H1 (cell line): ENCODE data around the gene SLC2A8. TPM values are rescaled to one million over a fixed set of nuclear protein-coding genes. Genes with fewer than 3 reads are reported as not detected.

Source experiments
- CTCF ChIA-PET: fragments of 300-600 bp; sonication (Branson Sonifier 250); formaldehyde crosslinking; loops from one replicate; lab custom pipeline; 2021; ENCODE audit not compliant: partially characterized antibody; lab: Charles Lee
- POLR2A ChIA-PET: fragments of 300-600 bp; sonication (Branson Sonifier 250); formaldehyde crosslinking; loops from one replicate; lab custom pipeline; 2021; ENCODE audit warnings: inconsistent platforms; ENCODE audit not compliant: partially characterized antibody; lab: Charles Lee
- DNase-seq, 2 experiments: peaks; one replicate each; pipeline versions ENCODE4 v3.0.0 to v3.0.0-alpha.2; 2010 to 2022; ENCODE audit warnings: low spot score in 2 of 2, low read depth in 1 of 2, mixed read lengths in 1 of 2
- FAIRE-seq: peaks from 2 replicates; lab custom pipeline; 2011; peaks lifted over from hg19 to GRCh38; lab: Jason Lieb, UNC
- H2AFZ ChIP-seq: 2 replicates; pipeline ENCODE4 v1.8.1; 2012; ENCODE audit warnings: low read length, inconsistent platforms
- H2AK5ac ChIP-seq: 2 replicates; pipeline ENCODE4 v1.6.1; 2013; ENCODE audit warnings: low read depth, low read length
- H2BK120ac ChIP-seq: replicated peaks from 2 replicates; pipeline ENCODE3; 2013; ENCODE audit warnings: low read depth, low read length, inconsistent platforms
- H2BK12ac ChIP-seq: 2 replicates; pipeline ENCODE4 v1.6.1; 2013; ENCODE audit warnings: low read depth, low read length
- H2BK15ac ChIP-seq: 2 replicates; pipeline ENCODE4 v1.6.1; 2013; ENCODE audit warnings: low read length
- H2BK20ac ChIP-seq: 2 replicates; pipeline ENCODE4 v1.6.1; 2013; ENCODE audit warnings: low read length
- H2BK5ac ChIP-seq: 2 replicates; pipeline ENCODE4 v1.6.1; 2013; ENCODE audit warnings: low read depth, low read length
- H3K14ac ChIP-seq: 2 replicates; pipeline ENCODE4 v1.6.1; 2013; ENCODE audit warnings: inconsistent platforms; ENCODE audit not compliant: insufficient read length
- H3K18ac ChIP-seq: 2 replicates; pipeline ENCODE4 v1.6.1; 2013; ENCODE audit warnings: low read length; ENCODE audit errors: extremely low read depth
- H3K23ac ChIP-seq: 2 replicates; pipeline ENCODE4 v1.6.1; 2013; ENCODE audit warnings: inconsistent platforms; ENCODE audit not compliant: insufficient read length
- H3K23me2 ChIP-seq: 2 replicates; pipeline ENCODE4 v1.6.1; 2013; ENCODE audit warnings: low read depth, low read length
- H3K27ac ChIP-seq: 2 replicates; pipeline ENCODE4 v1.6.1; 2011; ENCODE audit warnings: low read depth, low read length, inconsistent platforms
- H3K27me3 ChIP-seq, 4 experiments: replicated peaks in 1 of 4; 1 replicate in 1 of 4; 2 replicates in 3 of 4; pipeline versions ENCODE4 v1.6.1 to v1.8.1; 2011 to 2013; ENCODE audit warnings: low read length in 3 of 4, mild to moderate bottlenecking in 3 of 4, inconsistent platforms in 2 of 4, mixed read lengths in 2 of 4, moderate library complexity in 1 of 4; ENCODE audit not compliant: control insufficient read depth in 3 of 4, insufficient read depth in 3 of 4; ENCODE audit errors: extremely low read depth in 1 of 4
- H3K36me3 ChIP-seq, 4 experiments: 2 replicates each; pipeline versions ENCODE4 v1.6.1 to v1.8.1; 2011 to 2013; ENCODE audit warnings: mild to moderate bottlenecking in 4 of 4, low read length in 3 of 4, moderate library complexity in 2 of 4, control low read depth in 1 of 4, inconsistent platforms in 1 of 4; ENCODE audit not compliant: insufficient read depth in 4 of 4, control insufficient read depth in 2 of 4
- H3K4ac ChIP-seq: replicated peaks from 2 replicates; pipeline ENCODE3; 2013; ENCODE audit warnings: low read length, low read depth, mixed read lengths, inconsistent platforms; ENCODE audit not compliant: insufficient read length
- H3K4me1 ChIP-seq, 4 experiments: replicated peaks in 1 of 4; 1 replicate in 1 of 4; 2 replicates in 3 of 4; pipeline versions ENCODE4 v1.6.1 to v1.8.1; 2011 to 2013; ENCODE audit warnings: low read length in 3 of 4, inconsistent platforms in 2 of 4, mixed read lengths in 1 of 4; ENCODE audit not compliant: insufficient read depth in 4 of 4, control insufficient read depth in 3 of 4
- H3K4me2 ChIP-seq, 2 experiments: 2 replicates each; pipeline versions ENCODE4 v1.6.1 to v1.8.1; 2011 to 2013; ENCODE audit warnings: low read depth in 2 of 2, low read length in 2 of 2, control low read depth in 1 of 2, inconsistent platforms in 1 of 2, mild to moderate bottlenecking in 1 of 2; ENCODE audit not compliant: insufficient read depth in 1 of 2
- H3K4me3 ChIP-seq, 4 experiments: fragments of 200-600, 300-600 bp in 1 of 4; sonication (generic), shearing (Covaris generic), sonication (Bioruptor Twin) in 1 of 4; 2 replicates each; pipeline versions ENCODE4 v1.5.1 to v1.8.1; 2011 to 2016; ENCODE audit warnings: low read length in 4 of 4, low read depth in 3 of 4, control low read depth in 2 of 4, inconsistent platforms in 2 of 4, mild to moderate bottlenecking in 2 of 4, mixed read lengths in 1 of 4, moderate library complexity in 1 of 4; ENCODE audit not compliant: insufficient read depth in 2 of 4; ENCODE audit errors: extremely low read depth in 1 of 4
- H3K56ac ChIP-seq: replicated peaks from 2 replicates; pipeline ENCODE3; 2013; ENCODE audit warnings: low read depth, mild to moderate bottlenecking, mixed read lengths, low read length, inconsistent platforms; ENCODE audit not compliant: insufficient read length
- H3K79me1 ChIP-seq: 2 replicates; pipeline ENCODE4 v1.6.1; 2013; ENCODE audit warnings: low read depth, low read length, control low read depth
- H3K79me2 ChIP-seq, 2 experiments: 2 replicates each; pipeline versions ENCODE4 v1.6.1 to v1.8.1; 2012 to 2013; ENCODE audit warnings: low read length in 2 of 2, mild to moderate bottlenecking in 2 of 2, inconsistent platforms in 1 of 2; ENCODE audit not compliant: insufficient read depth in 2 of 2, control insufficient read depth in 1 of 2
- H3K9ac ChIP-seq, 4 experiments: replicated peaks in 1 of 4; 1 replicate in 1 of 4; 2 replicates in 3 of 4; pipeline versions ENCODE4 v1.6.1 to v1.8.1; 2011 to 2013; ENCODE audit warnings: low read depth in 3 of 4, low read length in 3 of 4, control low read depth in 2 of 4, mild to moderate bottlenecking in 2 of 4, moderate library complexity in 2 of 4, inconsistent platforms in 1 of 4; ENCODE audit errors: extremely low read depth in 1 of 4
- H3K9me3 ChIP-seq, 2 experiments: 2 replicates each; pipeline versions ENCODE4 v1.6.1 to v1.8.1; 2012 to 2013; ENCODE audit warnings: mild to moderate bottlenecking in 2 of 2, moderate library complexity in 2 of 2, control low read depth in 1 of 2, inconsistent platforms in 1 of 2, low read depth in 1 of 2, low read length in 1 of 2, mixed read lengths in 1 of 2; ENCODE audit not compliant: insufficient read depth in 2 of 2
- H4K20me1 ChIP-seq, 2 experiments: replicated peaks in 1 of 2; 2 replicates each; pipeline versions ENCODE3 to v1.8.1; 2011 to 2013; ENCODE audit warnings: inconsistent platforms in 2 of 2, low read length in 2 of 2, mild to moderate bottlenecking in 1 of 2; ENCODE audit not compliant: insufficient read depth in 2 of 2, control insufficient read depth in 1 of 2
- H4K5ac ChIP-seq: 2 replicates; pipeline ENCODE4 v1.6.1; 2013; ENCODE audit warnings: low read length, low read depth, mixed read lengths, inconsistent platforms; ENCODE audit not compliant: insufficient read length
- H4K8ac ChIP-seq: 2 replicates; pipeline ENCODE4 v1.8.0; 2013; ENCODE audit warnings: mild to moderate bottlenecking, moderate library complexity, low read length, inconsistent platforms; ENCODE audit not compliant: insufficient read depth; ENCODE audit errors: extremely low read depth
- H4K91ac ChIP-seq: replicated peaks from 2 replicates; pipeline ENCODE3; 2013; ENCODE audit warnings: low read length, mixed read lengths, inconsistent platforms; ENCODE audit not compliant: insufficient read length
- JUN ChIP-seq: IDR thresholded peaks from 2 replicates; pipeline ENCODE4 v1.6.1; 2011; ENCODE audit warnings: low read depth, mild to moderate bottlenecking, improper control_type of control experiment, low read length
- MAFK ChIP-seq: IDR thresholded peaks from 2 replicates; pipeline ENCODE4 v1.6.1; 2012; ENCODE audit warnings: low read depth, mild to moderate bottlenecking, improper control_type of control experiment, low read length
- WGBS, 2 experiments: shearing (Covaris generic) in 1 of 2; methylation state at CpG; one replicate each; pipeline versions ENCODE4 v1.1.6 to v1.1.7; 2013 to 2015; ENCODE audit warnings: low lambda C conversion rate in 2 of 2, mixed read lengths in 2 of 2, inconsistent platforms in 1 of 2, low coverage in 1 of 2, missing lambda C conversion rate in 1 of 2; ENCODE audit not compliant: insufficient replicate concordance in 2 of 2, insufficient coverage in 1 of 2, insufficient read length in 1 of 2; ENCODE audit errors: extremely low coverage in 1 of 2, missing lambda C conversion rate in 1 of 2; 5-methylcytosine and 5-hydroxymethylcytosine counted together
- polyA plus RNA-seq, 7 experiments: library from polyadenylated mRNA; depleted of rRNA in 3 of 7; stranded (reverse) in 5 of 7; unstranded in 2 of 7; fragments of >200 nt in 5 of 7; fragments of 200-250 nt in 2 of 7; gene quantifications; 1 replicate in 5 of 7; 2 replicates in 1 of 7; 4 replicates in 1 of 7; pipeline versions ENCODE4 v1.2.1 to v1.2.3, GENCODE V29; 2011 to 2013; ENCODE audit warnings: missing spikeins in 2 of 7, mixed read lengths in 2 of 7
- total RNA-seq: library from RNA; stranded (reverse); fragmentation: NEBNext Ultra II Directional; extraction: Animal tissue kit (Norgen Biotek cat#: 25700); gene quantifications from 2 replicates; pipeline ENCODE4 v1.2.1, GENCODE V29; 2021

SLC2A8 gene
- total and polyA plus RNA-seq, 2 of the 8 experiments (the other 6 are each of a cell fraction or from before 2014, with no cell fraction given) = 24.6 to 36.4 TPM

- Histone ChIP-seq H2BK20ac (no peak overlapping the region), H3K27ac (no peak overlapping the region), H2AK5ac (no peak overlapping the region), H3K56ac (no peak overlapping the region), H4K8ac (no peak overlapping the region), H3K4me2 (no peak overlapping the region), H3K79me1 (peaks cover 3% of the 10 kb centered on the region), H3K27me3 (no peaks in the 10 kb centered on the region), H3K4ac (no peak overlapping the region), H3K9ac (no peak overlapping the region), H3K9me3 (no peaks in the 10 kb centered on the region), H4K5ac (no peak overlapping the region), H3K23me2 (peaks cover 5% of the 10 kb centered on the region; the same call in 1 of the 2 replicates), H2BK12ac (no peak overlapping the region), H2BK5ac (0 out of 2 replicates have a peak overlapping the region, but pooled peaks have one; percentile 66), H3K4me3 (no peak overlapping the region), H3K23ac (no peak overlapping the region), H4K91ac (no peak overlapping the region), H3K79me2 (peaks cover 0 to 15% of the 10 kb centered on the region in 2 experiments; a peak in 1 of 4 replicates), H3K36me3 (peaks cover 4 to 13% (median 7%) of the 10 kb centered on the region in 4 experiments; a peak in 6 of 8 replicates), H3K14ac (no peak overlapping the region), H4K20me1 (peaks cover 10 to 19% of the 10 kb centered on the region in 2 experiments), H2AFZ (no peak overlapping the region), H3K4me1 (peaks cover 0 to 7% (median 5%) of the 10 kb centered on the region in 4 experiments; a peak in 6 of 7 replicates), H2BK120ac (no peak overlapping the region), H3K18ac (no peak overlapping the region), H2BK15ac (no peak overlapping the region)
- TF ChIP-seq MAFK (peak; percentile 60; the same call in 1 of the 2 replicates), JUN (no peak)
- ChIA-PET CTCF (interaction anchor here (0.8 to 1.9 kb wide), 6 partner anchors 8 to 149 kb away, joined by 3 to 10 read pairs (median 3); no protein-coding TSS in a partner anchor), POLR2A (interaction anchor here (1.2 to 3.0 kb wide), 5 partner anchors 13 to 48 kb away, joined by 3 to 12 read pairs (median 4); partner anchors contain the start of genes LRSAM1, RPL12 and ZNF79)
- WGBS, 2 experiments = 89% methylated on average over 18 of the region's 18 CpGs; no CpG with 5 or more reads in 1 of the 2 experiments
- no peak for DNase-seq
- no peak for FAIRE-seq
These were observed 5.6 kb downstream of the SLC2A8 start for GRCh38 chr9:127402401-127403090.
